ENCODE data around the gene ZFR2.
"Not testable (repeated sequence)": the region's sequence is repeated elsewhere in the genome, so short reads cannot be mapped to it uniquely, and the experiment has no call there.

Gene ZFR2

GRCh38 chr19:3868770-3869456 is at the start of gene ZFR2:
Gene ZFR2 (minus strand): TSS chr19:3869038. CDS start chr19:3869017, 21 bp downstream.
- DNase-seq, result no peak

- no peak for DNase-seq
Observed at GRCh38 chr19:3916033-3916432, 47.2 kb upstream of the ZFR2 start.

DNA sequence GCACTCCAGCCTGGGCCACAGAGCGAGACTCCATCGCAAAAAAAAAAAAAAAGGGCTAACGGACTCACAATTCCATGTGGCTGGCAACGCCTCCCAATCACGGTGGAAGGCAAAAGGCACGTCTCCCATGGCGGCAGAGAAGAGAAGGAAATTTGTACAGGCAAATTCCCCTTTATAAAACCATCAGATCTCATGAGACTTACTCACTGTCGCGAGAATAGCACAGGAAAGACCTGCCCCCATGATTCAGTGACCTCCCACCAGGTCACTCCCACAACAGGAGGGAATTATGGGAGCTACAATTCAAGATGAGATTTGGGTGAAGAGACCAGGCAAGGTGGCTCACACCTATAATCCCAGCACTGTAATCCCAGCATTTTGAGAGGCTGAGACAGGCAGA is 45.4 kb upstream of the ZFR2 start:
- no peak for DNase-seq

DNA sequence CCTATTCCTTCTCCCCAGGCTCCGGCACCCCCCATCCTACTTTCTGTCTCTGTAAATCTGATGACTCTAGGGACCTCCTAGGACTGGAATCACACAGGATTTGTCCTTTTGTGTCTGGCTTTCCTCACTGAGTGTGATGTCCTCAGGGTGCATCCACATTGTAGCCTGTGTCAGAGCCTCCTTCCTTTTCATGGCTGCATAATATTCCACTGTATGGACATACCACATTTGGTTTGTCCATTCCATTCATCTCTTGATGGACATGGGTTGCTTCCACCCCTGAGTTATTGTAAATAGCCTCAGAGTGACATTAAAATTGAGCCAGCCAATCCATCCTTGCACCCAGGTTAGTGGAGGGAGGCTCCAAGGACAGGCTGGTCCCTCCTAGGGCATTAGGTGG is 41.3 kb upstream of the ZFR2 start:
- DNase-seq, result no peak

- DNase-seq, result no peak
Observed at GRCh38 chr19:3908266-3909054, 39.6 kb upstream of the ZFR2 start.

- no peak for DNase-seq
Observed at GRCh38 chr19:3907626-3908265, 38.9 kb upstream of the ZFR2 start.

DNA sequence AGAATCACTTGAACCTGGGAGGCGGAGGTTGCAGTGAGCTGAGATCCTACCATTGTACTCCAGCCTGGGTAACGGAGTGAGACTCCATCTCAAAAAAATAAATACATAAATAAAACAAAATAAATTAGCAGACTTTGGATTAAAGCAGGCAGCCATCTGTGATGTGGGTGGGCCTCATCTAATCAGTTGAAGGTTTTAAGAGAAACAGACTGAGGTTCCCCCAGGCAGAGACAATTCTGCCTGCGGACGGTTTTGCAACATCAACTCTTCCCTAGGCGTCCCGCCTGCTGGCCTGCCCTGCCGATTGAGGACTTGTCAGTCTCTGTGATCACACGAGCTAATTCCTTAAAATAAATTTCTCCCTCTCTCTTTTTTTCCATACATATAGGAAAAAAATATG is 35.4 kb upstream of the ZFR2 start:
- DNase-seq, result no peak

DNA sequence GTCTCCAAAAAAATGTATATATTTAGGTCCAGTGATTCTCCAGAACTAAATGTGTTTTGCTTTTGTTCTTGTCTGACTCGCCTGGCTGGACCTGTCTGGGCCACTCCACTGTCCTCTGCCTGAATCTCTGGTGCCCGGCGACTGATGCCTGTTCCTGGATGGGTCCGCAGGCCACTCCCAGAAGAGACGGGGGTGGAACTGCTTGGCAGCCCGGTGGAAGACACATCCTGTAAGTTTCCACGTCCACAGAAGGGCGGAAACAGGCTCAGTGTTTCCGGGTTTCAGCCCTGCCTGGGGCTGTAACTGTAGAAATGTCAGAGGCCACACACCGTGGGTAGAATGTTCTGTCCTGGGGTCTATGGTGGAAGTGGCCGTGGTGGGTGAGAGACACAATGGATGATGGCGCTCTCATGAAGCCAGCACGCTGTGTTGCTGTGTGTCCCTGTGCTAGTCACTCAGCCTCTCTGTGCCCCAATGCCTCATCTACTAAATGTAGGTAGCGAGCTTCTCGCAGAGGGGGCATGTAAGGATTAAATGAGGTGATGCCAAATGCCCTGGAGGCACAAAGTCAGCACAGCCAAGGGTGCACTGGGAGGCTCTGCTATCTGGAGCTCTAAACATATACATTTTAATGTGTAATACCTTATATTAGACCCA is 33.6 kb upstream of the ZFR2 start:
- DNase-seq, result no peak

DNA sequence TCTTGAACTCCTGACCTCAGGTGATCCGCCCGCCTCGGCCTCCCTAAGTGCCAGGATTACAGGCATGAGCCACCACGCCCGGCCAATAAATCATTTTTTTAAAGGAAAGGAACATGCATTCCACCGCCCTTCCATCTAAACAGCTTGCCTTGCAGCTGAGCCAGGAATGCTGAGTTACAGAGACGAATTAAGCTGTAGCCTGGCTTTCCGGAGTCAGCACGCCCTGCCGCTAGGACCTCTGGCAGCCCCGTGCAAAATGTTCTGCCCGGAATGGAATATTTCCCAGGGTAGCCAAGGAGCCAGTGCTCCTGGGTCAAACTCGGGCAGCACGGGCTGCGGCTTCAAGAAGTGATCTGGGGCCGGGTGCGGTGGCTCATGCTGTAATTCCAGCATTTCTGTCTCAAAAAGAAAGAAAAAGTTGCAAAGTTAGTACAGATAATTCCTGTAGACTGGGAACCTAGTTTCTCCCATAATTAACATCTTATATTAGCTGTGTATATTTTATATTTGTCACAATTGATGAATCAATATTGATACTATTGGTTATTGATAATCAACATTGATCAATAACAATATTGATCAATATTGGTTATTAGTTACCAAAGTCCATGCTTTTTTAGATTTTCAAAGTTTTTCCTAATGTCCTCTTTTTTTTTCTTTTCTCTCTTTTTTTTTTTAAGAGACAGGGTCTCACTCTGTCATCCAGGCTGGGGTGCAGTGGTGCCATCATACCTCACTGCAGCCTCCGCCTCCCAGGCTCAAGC is 30.9 kb upstream of the ZFR2 start:
- DNase-seq, result no peak

- no peak for DNase-seq
Observed at GRCh38 chr19:3898426-3898825, 29.6 kb upstream of the ZFR2 start.

DNA sequence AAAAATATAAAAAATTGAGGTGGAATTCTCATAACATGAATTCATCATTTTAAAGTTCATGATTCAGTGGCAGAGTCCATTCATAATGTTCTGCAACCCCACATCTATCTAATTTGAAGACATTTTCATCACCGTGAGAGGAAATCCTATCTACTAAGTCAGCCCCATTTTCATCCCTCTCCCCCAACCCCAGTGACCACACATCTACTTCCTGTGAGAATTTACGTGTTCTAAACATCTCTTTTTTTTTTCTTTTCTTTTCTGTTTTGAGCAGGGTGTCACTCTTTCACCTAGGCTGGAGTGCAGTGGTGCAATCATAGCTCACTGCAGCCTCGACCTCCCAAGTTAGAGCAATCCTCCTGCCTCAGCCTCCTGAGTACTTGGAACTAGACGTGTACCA is 29.1 kb upstream of the ZFR2 start:
- DNase-seq, result no peak

GRCh38 chr19:3895788-3896187 is 26.9 kb upstream of the ZFR2 start:
- no peak for DNase-seq

DNA sequence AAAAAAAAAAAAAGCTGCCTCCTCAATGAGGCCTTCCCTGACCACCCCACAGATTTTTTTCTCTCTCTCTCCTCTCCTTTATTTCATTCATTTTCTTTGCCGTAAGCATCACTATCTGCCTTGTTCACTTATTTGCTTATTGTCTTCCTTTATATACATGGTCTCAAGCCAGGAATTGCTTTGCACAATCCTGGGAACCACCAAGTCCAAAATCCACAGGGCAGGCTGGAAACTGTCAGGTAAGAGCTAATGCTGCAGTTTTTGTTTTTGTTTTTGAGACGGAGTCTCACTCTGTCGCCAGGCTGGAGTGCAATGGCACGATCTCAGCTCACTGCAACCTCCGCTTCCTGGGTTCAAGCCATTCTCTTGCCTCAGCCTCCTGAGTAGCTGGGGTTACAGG is 26.1 kb upstream of the ZFR2 start:
- not testable (repeated sequence) for DNase-seq

- no peak for DNase-seq
Observed at GRCh38 chr19:3893509-3894179, 24.8 kb upstream of the ZFR2 start.

DNA sequence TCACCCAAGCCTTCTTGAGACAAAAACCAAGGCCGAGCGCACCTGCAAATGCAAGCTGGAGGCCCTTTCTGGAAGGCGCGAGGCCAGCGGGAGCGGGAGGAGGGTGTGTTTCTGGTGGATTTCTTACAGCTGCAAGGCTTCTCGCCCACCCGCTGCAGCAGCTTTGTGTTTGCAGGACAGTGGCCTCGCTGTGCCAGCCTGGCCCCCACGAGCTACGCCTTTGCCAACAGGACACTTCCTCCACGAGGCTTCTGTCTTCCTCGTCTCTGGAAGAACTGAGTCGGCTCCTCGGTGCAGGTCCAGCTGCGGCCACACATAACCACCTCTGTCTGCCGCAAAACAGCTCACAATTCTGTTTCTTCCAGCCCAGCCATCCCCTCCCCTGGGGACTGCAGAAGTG is 21.8 kb upstream of the ZFR2 start:
- no peak for DNase-seq

DNA sequence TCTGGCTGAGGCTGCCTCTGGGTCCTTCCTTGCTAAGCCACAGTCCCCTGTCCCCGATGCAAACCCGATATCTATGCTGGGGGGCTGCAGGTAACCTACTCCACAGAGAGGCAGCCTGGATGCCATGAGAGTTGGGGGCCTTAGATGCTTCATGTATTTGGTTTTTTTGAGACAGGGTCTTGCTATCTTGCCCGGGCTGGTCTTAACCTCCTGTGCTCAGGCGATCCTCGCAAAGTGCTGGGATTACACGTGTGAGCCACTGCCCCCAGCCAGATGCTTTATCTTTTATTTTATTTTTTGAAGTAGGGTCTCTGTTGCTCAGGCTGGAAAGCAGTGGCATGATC is 13.2 kb upstream of the ZFR2 start:
- DNase-seq, result no peak

GRCh38 chr19:3881272-3882040 is 12.6 kb upstream of the ZFR2 start:
- DNase-seq, result peak; percentile 21

DNA sequence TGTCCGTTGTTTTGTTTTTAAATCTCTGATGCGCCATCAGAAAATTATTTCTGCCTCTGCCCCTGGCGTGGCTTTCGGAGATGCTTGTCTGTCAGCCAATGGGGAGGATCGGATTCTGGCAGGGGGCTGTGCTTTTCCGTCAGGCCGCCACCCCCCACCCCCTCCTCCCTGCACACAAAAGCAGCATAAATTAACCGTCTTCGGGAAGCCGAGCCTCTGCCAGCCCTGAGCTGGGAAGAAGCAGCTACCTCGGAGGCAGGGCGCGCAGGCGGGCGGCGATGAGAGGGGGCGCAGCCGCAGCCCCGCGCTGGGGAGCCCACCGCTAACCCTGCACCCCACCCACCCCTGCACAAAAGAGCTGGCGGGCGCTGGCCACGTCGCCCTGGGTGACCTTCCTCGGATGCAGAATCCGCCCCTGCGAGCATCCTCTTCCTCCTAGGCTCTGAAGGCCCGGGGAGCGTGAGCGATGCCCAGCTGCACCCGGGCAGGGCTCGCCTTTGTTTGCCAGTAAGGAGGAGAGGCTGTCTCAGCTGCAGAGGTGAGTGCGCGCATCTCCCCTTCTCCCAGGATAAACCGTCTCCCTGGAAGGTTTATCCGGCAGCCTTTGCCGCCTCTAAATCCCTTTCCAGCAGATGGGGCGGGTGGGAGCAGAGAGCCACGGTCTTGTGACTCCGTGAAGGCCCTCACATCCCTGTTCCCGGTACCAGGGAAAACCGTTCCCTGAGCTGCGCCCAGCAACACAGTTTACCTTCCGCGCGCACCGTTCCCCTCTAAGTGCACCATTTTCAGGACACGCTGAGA is 11.8 kb upstream of the ZFR2 start, which contains the start of gene ATCAY:
TSS of gene ATCAY (plus strand) at position 215 of the 801 bp plus-strand sequence. CDS start 5,083 bp downstream, outside the sequence.
- peak; percentile 85 for DNase-seq

DNA sequence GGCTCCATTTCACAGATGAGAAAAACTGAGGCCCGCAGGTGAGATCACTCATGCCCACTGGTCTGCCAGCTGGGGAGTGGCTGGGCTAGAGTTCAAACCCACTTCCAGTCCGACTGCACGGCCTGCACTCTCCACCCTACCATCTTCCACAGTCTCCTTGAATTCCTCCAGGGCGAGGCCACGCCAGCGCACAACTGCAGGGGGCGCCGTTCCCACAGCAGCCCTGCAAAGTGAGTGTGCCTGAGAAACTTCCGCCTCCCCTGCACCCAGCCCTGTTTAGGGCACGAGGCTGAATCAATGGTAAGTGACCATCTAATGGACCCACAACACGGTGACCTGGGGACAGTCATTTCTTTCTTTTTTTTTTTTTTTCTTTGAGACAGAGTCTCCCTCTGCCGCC is 10.8 kb upstream of the ZFR2 start:
- DNase-seq, result no peak

DNA sequence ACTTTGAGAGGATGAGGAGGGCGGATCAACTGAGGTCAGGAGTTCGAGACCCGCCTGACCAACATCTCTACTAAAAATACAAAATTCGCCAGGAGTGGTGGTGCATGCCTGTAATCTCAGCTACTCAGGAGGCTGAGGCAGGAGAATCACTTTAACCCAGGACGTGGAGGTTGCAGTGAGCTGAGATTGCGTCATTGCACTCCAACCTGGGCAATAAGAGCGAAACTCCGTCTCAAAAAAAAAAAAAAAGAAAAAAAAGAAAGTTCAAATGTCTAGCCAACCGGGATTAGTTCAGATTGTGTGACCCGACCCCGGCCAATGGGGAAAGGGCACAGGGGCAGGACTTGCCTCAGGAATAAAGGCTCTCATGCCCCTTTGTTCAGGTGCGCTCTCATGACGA is 5.9 kb upstream of the ZFR2 start:
- not testable (repeated sequence) for DNase-seq
